Measurements from ENCODE around the gene HACD4. TPM values are rescaled to one million over a fixed set of nuclear protein-coding genes. Genes with fewer than 3 reads are reported as not detected.

HACD4 gene
- total RNA-seq, 1 donor from 2014 or later: 3.0 TPM

DNA sequence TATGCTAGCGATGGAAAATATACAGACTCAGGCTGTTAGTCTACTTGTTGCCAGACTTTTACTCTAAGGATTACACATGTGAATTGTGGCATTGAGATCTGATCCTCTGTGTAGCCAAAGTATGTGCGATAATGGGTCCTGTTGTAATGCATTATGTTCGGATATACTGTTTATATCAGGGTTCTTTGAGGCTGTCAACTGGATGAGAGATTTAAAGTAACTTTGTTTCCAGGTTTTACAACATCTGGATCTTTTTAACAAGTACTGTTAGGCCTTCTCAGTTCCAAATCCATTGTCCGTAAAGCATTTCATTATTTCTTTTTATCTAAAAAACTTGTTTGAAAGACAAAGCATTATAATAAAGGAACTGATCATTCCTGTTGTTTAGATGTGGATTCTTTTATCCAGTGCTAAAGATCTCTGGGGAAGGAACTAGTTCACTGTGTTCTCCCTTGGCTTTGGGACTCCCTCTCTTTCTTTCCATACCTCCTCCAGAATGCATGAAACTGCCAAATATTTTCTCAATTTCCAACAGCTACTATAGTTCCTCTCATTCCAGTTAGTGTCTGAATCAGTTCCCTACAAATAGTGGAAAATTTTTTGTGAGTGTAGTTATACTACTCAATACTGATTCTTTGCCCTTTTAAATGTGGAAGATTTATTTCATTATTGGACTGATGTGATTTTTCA is 68.8 kb downstream of the HACD4 start:
- TF ChIP-seq, protein P1, sequence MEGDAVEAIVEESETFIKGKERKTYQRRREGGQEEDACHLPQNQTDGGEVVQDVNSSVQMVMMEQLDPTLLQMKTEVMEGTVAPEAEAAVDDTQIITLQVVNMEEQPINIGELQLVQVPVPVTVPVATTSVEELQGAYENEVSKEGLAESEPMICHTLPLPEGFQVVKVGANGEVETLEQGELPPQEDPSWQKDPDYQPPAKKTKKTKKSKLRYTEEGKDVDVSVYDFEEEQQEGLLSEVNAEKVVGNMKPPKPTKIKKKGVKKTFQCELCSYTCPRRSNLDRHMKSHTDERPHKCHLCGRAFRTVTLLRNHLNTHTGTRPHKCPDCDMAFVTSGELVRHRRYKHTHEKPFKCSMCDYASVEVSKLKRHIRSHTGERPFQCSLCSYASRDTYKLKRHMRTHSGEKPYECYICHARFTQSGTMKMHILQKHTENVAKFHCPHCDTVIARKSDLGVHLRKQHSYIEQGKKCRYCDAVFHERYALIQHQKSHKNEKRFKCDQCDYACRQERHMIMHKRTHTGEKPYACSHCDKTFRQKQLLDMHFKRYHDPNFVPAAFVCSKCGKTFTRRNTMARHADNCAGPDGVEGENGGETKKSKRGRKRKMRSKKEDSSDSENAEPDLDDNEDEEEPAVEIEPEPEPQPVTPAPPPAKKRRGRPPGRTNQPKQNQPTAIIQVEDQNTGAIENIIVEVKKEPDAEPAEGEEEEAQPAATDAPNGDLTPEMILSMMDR (IDR thresholded peaks at IDR 0.05; ENCODE audit: unreplicated experiment): no peak
- Mint-ChIP-seq H3K9me3 (peaks cover 14% of the 10 kb centered on the region), H3K27me3 (ENCODE audit: low read depth) (no peaks in the 10 kb centered on the region), H3K27ac (no peak overlapping the region), H3K4me3 (no peak overlapping the region), H3K4me1 (no peaks in the 10 kb centered on the region), H3K36me3 (peaks cover 46% of the 10 kb centered on the region)
- DNase-seq (ENCODE audit: low spot score in 2 of 2, unreplicated experiment in 2 of 2): no peak

DNA sequence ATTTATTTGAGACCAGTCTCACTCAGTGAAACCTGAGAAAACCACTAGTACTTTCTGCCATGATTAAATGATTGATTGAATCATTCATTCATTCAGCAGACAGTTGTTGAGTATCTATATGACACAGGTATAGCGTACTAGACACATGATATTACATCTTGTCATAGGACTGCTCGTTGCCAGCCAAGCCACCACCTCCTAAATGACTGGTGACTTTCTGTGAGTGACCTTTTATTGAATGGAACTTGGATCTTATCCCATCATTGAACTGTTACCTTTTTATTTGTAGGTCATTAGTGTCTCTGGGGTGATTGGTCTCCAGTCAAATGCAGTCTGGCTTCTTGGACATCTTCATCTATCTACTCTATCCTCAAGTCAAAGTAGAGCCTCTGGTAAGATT is 80.7 kb downstream of the HACD4 start:
- H3K9me3 Mint-ChIP-seq: no peaks in the 10 kb centered on the region
- H3K27ac Mint-ChIP-seq: no peak overlapping the region
- TF ChIP-seq, protein P1 (IDR thresholded peaks at IDR 0.05; ENCODE audit: unreplicated experiment): no peak
- DNase-seq (ENCODE audit: low spot score in 2 of 2, unreplicated experiment in 2 of 2): no peak
- H3K27me3 Mint-ChIP-seq (ENCODE audit: low read depth): no peaks in the 10 kb centered on the region
- H3K4me1 Mint-ChIP-seq: peaks cover 6% of the 10 kb centered on the region
- H3K4me3 Mint-ChIP-seq: no peak overlapping the region
- H3K36me3 Mint-ChIP-seq: peaks cover 41% of the 10 kb centered on the region

Other genes starting within 250 kb of the HACD4 start
- not detected in 3 replicates for gene IFNB1, start 46.3 kb upstream of the HACD4 start, total RNA-seq
- not detected in 3 replicates for gene IFNW1, start 110.2 kb upstream of the HACD4 start, total RNA-seq
- gene IFNA21, start 135.0 kb upstream of the HACD4 start, total RNA-seq: not detected in 3 replicates
- gene IFNA4, start 155.9 kb upstream of the HACD4 start, total RNA-seq: not detected in 3 replicates
- gene IFNA7, start 170.6 kb upstream of the HACD4 start, total RNA-seq: not detected in 3 replicates
- gene IFNA10, start 175.5 kb upstream of the HACD4 start, total RNA-seq: not detected in 3 replicates
- not detected in 3 replicates for gene IFNA16, start 185.7 kb upstream of the HACD4 start, total RNA-seq
- gene IFNA17, start 196.6 kb upstream of the HACD4 start, total RNA-seq: not detected in 3 replicates
- gene IFNA14, start 208.4 kb upstream of the HACD4 start, total RNA-seq: not detected in 3 replicates